ENCODE measurements around the gene AKAP7.

DNA sequence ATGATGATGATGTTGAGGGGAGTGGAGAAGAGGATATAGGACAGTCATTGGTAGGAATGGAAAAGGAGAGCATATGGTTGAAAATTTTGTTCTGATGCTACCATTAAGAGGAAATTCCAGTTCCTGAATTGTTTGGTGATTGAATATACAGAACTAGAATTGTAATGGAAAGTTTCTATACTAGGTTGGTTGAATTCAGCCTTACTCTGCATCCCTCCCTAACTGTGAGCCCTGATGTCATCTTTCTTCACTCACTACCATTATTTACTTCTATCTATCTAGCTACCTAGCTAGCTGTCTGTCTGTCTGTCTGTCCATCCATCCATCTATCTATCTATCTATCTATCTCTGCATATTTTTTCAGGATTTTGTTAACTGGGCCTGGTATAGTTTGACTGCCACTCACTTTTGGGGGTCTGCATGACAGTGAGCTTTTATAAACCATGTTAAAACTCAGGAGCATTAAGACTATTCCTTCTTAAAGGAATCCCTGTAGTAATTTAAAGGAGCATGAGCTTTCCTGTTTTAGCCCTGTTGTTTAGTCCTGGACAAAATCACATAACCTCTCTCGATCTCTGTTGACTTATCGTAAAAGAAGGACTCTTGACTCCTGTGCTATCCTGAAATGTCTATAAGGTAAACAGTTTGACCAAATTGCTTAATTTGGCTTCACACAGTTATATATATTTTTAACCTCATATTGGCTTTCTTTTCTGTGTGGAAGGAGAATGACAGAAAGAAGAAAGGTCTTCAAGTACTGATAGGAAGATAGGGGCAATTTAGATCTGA lies 71.4 kb downstream of the AKAP7 start:
- TF ChIP-seq, protein P1, sequence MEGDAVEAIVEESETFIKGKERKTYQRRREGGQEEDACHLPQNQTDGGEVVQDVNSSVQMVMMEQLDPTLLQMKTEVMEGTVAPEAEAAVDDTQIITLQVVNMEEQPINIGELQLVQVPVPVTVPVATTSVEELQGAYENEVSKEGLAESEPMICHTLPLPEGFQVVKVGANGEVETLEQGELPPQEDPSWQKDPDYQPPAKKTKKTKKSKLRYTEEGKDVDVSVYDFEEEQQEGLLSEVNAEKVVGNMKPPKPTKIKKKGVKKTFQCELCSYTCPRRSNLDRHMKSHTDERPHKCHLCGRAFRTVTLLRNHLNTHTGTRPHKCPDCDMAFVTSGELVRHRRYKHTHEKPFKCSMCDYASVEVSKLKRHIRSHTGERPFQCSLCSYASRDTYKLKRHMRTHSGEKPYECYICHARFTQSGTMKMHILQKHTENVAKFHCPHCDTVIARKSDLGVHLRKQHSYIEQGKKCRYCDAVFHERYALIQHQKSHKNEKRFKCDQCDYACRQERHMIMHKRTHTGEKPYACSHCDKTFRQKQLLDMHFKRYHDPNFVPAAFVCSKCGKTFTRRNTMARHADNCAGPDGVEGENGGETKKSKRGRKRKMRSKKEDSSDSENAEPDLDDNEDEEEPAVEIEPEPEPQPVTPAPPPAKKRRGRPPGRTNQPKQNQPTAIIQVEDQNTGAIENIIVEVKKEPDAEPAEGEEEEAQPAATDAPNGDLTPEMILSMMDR (IDR thresholded peaks at IDR 0.05) = no peak
- TF ChIP-seq EP300 (IDR thresholded peaks at IDR 0.05) (no peak), POLR2AphosphoS5 (IDR thresholded peaks at IDR 0.05) (no peak), POLR2A (IDR thresholded peaks at IDR 0.05; ENCODE audit: low read depth) (no peak)
